Smooth muscle cell (in vitro differentiated cells): ENCODE measurements around the gene ZSCAN10. TPM values are rescaled to one million over a fixed set of nuclear protein-coding genes. Genes with fewer than 3 reads are reported as not detected.

Experiments
- DNase-seq: peaks from one replicate; lab custom pipeline; 2025; ENCODE audit not compliant: unreplicated experiment; lab: John Stamatoyannopoulos, UW
- H2AFZ ChIP-seq: fragments of 200-600 bp; sonication (generic); 2 replicates; pipeline ENCODE4 v1.6.0; 2016; ENCODE audit warnings: antibody characterized with exemption, low read depth, mild to moderate bottlenecking
- H3F3A ChIP-seq: fragments of 200-600 bp; sonication (generic); 2 replicates; pipeline ENCODE4 v1.6.0; 2017; ENCODE audit warnings: antibody characterized with exemption, low read depth
- H3K27ac ChIP-seq: fragments of 200-600 bp; sonication (generic); 2 replicates; pipeline ENCODE4 v1.5.1; 2016; ENCODE audit warnings: low read depth, mild to moderate bottlenecking
- H3K27me3 ChIP-seq: fragments of 200-600 bp; sonication (generic); 2 replicates; pipeline ENCODE4 v1.6.1; 2016; ENCODE audit warnings: low read depth, mild to moderate bottlenecking
- H3K36me3 ChIP-seq: fragments of 200-600 bp; sonication (generic); 2 replicates; pipeline ENCODE4 v1.5.1; 2016; ENCODE audit warnings: low read depth
- H3K4me1 ChIP-seq: fragments of 200-600 bp; sonication (generic); 2 replicates; pipeline ENCODE4 v1.5.1; 2016; ENCODE audit warnings: low read depth
- H3K4me2 ChIP-seq: fragments of 200-600 bp; sonication (generic); 2 replicates; pipeline ENCODE4 v1.6.0; 2016; ENCODE audit warnings: mild to moderate bottlenecking
- H3K4me3 ChIP-seq: fragments of 200-600 bp; sonication (generic); 2 replicates; pipeline ENCODE4 v1.5.1; 2016; ENCODE audit warnings: mild to moderate bottlenecking
- H3K79me2 ChIP-seq: fragments of 200-600 bp; sonication (generic); 2 replicates; pipeline ENCODE4 v1.6.0; 2016; ENCODE audit warnings: low read depth, mild to moderate bottlenecking
- H3K9ac ChIP-seq: fragments of 200-600 bp; sonication (generic); 2 replicates; pipeline ENCODE4 v1.6.0; 2016; ENCODE audit warnings: low read depth
- H3K9me3 ChIP-seq: fragments of 200-600 bp; sonication (generic); replicated peaks from 2 replicates; pipeline ENCODE4 v1.5.1; 2016; ENCODE audit warnings: low read depth
- H4K20me1 ChIP-seq: fragments of 200-600 bp; sonication (generic); 2 replicates; pipeline ENCODE4 v1.6.0; 2016; ENCODE audit warnings: low read depth
- WGBS: methylation state at CpG from one replicate; pipeline ENCODE4 v1.1.7; 2016; ENCODE audit warnings: low lambda C conversion rate; 5-methylcytosine and 5-hydroxymethylcytosine counted together
- polyA plus RNA-seq: library from polyadenylated mRNA; unstranded; fragments of >200 nt; fragmentation: Nextera tagmentation; extraction: Ambion mirVana; gene quantifications from 2 replicates; pipeline ENCODE4 v1.2.1, GENCODE V29; 2016
- total RNA-seq: library from RNA; depleted of rRNA; stranded (reverse); fragments of >200 nt; gene quantifications from 2 replicates; pipeline ENCODE4 v1.2.3, GENCODE V29; 2014
- TF ChIP-seq, protein P1 (sequence below): fragments of 200-600 bp; sonication (generic); IDR thresholded peaks from 2 replicates; pipeline ENCODE4 v1.5.1; 2017; ENCODE audit warnings: borderline replicate concordance, mild to moderate bottlenecking, antibody characterized with exemption; ENCODE audit not compliant: insufficient read depth, poor library complexity, severe bottlenecking

Gene ZSCAN10
- total and polyA plus RNA-seq, 2 experiments from 2014 or later: not detected

DNA sequence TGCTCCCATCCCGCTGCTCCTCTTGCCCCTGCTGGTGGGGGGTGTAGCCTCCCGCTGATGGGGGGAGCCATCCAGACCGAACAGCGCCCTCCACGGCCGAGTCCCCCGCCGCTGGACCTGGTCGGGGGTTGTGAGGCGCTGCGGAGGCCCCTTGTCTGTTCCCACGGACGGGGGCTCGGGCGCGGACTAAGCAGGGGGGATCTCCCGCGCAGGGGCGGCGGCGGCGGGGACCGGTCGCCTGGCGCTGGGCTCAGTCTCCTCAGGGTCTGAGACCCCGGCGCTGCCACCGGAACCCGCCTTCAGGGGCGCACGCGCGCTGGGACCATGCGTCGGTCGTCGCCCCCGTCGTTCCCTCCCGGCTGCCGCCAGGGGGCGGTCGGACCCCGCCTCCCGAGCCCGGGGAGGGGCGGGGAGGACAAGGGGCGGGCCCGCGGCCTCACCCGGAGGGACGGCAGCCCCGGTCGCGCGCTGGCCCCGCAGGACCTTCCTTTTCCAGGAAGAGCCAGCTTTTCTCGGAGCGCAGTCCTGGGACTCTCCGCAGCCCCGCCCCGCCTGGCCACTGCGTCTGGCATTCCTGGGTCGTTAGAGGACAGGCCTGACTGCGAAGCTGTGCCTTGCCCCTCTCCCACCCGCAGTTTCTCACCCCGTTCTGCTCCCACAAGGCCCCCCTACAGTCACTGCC, 39.9 kb downstream of the ZSCAN10 start:
- Histone ChIP-seq H3K4me1 (peaks cover 7% of the 10 kb centered on the region), H4K20me1 (peaks cover 9% of the 10 kb centered on the region), H3K9ac (peak overlapping the region; percentile 84), H3K27ac (peak overlapping the region; percentile 70), H3K36me3 (no peaks in the 10 kb centered on the region), H3K79me2 (no peaks in the 10 kb centered on the region), H3F3A (peaks cover 12% of the 10 kb centered on the region), H3K4me2 (peak overlapping the region; percentile 99), H3K4me3 (peak overlapping the region; percentile 99), H3K9me3 (no peaks in the 10 kb centered on the region), H3K27me3 (no peaks in the 10 kb centered on the region), H2AFZ (peak overlapping the region; percentile 97)
- WGBS: 1% methylated on average over 39 of the region's 67 CpGs
- peak; percentile 86 for DNase-seq
- TF ChIP-seq, protein P1, sequence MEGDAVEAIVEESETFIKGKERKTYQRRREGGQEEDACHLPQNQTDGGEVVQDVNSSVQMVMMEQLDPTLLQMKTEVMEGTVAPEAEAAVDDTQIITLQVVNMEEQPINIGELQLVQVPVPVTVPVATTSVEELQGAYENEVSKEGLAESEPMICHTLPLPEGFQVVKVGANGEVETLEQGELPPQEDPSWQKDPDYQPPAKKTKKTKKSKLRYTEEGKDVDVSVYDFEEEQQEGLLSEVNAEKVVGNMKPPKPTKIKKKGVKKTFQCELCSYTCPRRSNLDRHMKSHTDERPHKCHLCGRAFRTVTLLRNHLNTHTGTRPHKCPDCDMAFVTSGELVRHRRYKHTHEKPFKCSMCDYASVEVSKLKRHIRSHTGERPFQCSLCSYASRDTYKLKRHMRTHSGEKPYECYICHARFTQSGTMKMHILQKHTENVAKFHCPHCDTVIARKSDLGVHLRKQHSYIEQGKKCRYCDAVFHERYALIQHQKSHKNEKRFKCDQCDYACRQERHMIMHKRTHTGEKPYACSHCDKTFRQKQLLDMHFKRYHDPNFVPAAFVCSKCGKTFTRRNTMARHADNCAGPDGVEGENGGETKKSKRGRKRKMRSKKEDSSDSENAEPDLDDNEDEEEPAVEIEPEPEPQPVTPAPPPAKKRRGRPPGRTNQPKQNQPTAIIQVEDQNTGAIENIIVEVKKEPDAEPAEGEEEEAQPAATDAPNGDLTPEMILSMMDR: peak; percentile 86

DNA sequence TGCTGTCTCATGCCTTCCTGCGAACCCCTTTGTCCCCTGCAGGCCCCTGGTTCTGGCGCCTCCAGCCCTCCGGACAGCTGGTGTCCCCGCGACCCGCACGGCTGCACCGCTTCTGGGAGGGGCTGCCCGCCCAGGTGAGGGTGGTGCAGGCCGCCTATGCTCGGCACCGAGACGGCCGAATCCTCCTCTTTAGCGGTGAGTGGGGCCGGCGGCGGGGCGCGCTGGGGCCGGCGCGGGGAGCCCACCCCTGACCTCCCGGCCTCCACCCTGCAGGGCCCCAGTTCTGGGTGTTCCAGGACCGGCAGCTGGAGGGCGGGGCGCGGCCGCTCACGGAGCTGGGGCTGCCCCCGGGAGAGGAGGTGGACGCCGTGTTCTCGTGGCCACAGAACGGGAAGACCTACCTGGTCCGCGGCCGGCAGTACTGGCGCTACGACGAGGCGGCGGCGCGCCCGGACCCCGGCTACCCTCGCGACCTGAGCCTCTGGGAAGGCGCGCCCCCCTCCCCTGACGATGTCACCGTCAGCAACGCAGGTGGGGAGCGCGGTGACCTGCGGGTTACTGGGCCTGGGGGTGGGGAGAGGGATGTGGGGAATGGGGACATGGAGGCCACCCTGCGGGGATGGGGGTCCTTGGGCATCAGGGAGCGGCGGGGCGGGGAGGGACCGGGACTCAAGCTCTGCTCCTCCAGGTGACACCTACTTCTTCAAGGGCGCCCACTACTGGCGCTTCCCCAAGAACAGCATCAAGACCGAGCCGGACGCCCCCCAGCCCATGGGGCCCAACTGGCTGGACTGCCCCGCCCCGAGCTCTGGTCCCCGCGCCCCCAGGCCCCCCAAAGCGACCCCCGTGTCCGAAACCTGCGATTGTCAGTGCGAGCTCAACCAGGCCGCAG, 40.7 kb downstream of the ZSCAN10 start:
- 26% methylated on average over 23 of the region's 77 CpGs for WGBS
- Histone ChIP-seq H3F3A (peaks cover 12% of the 10 kb centered on the region), H3K27ac (no peak overlapping the region), H3K27me3 (no peaks in the 10 kb centered on the region), H2AFZ (peak overlapping the region; percentile 97), H3K4me1 (peaks cover 7% of the 10 kb centered on the region), H3K9me3 (no peaks in the 10 kb centered on the region), H3K4me3 (peak overlapping the region; percentile 99), H3K79me2 (no peaks in the 10 kb centered on the region), H3K4me2 (peak overlapping the region; percentile 99), H3K36me3 (no peaks in the 10 kb centered on the region), H3K9ac (peak overlapping the region; percentile 84), H4K20me1 (peaks cover 9% of the 10 kb centered on the region)
- DNase-seq: no peak
- TF ChIP-seq, protein P1: no peak

DNA sequence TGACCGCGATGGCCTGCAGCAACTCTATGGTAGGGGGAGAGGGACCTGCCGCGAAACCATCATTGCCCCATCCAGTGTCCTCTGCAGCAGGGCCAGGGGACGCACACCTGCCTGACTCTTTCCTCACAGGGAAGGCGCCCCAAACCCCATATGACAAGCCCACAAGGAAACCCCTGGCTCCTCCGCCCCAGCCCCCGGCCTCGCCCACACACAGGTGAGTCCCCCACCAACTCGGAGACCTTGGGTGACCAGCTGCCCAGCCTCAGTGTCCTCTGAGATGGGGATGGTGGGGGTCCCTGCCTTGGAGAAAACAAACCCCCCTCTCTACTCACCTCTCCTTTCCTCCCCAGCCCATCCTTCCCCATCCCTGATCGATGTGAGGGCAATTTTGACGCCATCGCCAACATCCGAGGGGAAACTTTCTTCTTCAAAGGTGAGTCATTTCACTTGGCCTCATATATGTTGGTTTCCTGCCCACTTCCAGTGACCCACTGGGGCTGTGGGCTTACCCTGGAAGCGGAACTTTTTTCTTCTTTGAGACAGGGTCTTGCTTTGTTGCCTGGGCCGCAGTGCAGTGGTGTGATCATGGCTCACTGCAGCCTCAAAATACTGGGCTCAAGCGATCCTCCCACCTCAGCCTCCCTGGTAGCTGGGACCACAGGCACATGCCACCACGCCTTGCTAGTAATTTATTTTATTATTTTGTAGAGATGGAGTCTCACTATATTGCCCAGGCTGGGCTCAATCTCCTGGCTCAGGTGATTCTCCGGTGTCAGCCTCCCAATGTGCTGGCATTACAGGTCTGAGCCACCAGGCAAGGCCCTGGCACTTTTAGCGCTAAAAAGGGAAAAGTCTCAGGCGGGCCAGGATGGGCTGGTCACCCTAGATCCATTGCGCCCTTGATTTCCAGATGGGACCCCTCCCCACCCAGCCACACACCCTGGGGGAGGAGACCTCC, 41.6 kb downstream of the ZSCAN10 start:
- Histone ChIP-seq H3K36me3 (no peaks in the 10 kb centered on the region), H2AFZ (no peak overlapping the region), H3K27ac (no peak overlapping the region), H3K4me3 (peak overlapping the region; percentile 99), H3F3A (peaks cover 12% of the 10 kb centered on the region), H3K9me3 (no peaks in the 10 kb centered on the region), H4K20me1 (peaks cover 9% of the 10 kb centered on the region), H3K9ac (no peak overlapping the region), H3K4me1 (peaks cover 7% of the 10 kb centered on the region), H3K27me3 (no peaks in the 10 kb centered on the region), H3K4me2 (peak overlapping the region; percentile 99), H3K79me2 (no peaks in the 10 kb centered on the region)
- no peak for DNase-seq
- TF ChIP-seq, protein P1: no peak
- WGBS: 93% methylated on average over 22 of the region's 22 CpGs
